GM19328 (cell line): ENCODE data around the gene IQGAP1.
"Not testable (repeated sequence)": the region's sequence is repeated elsewhere in the genome, so short reads cannot be mapped to it uniquely, and the experiment has no call there.

Source experiments
- ATAC-seq: cut with Tn5 transposase; IDR thresholded peaks from one replicate; pipeline ENCODE4 v1.9.1; 2021; ENCODE audit warnings: mild to moderate bottlenecking, moderate library complexity; ENCODE audit not compliant: unreplicated experiment

IQGAP1 gene

DNA sequence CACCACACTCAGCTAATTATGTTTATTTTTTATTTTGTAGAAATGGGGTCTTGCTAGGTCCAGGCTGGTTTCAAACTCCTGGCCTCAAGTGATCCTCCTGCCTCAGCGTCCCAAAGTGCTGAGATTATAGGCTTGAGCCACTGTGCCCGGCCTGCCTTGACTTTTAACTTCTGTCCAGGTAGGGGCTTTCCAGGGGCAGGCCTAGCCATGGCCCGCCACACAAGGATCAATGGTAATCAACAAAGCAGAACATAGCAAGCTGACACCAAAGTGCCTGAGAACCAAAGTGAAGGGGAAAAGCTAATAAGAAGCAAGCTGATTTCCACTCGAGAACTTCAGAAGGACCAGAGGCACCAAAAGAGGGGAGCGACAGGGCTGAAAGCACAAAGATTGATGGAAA, 132.3 kb downstream of the IQGAP1 start:
- no peak for ATAC-seq

DNA sequence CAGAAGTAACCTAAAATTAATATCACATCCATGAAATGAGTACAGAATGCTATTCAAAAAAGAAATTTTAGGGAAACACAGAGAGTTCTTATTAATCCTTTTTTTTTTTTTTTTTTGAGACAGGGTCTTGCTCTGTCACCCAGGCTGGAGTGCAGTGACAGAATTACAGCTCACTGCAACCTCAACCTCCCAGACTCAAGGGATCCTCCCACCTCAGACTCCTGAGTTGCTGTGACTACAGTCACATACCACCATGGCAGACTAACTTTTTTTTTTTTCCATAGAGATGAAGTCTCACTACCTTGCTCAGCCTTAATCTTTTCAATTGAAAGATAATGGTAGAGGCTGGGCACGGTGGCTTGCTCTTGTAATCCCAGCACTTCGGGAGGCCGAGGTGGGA, 135.3 kb downstream of the IQGAP1 start:
- no peak for ATAC-seq

DNA sequence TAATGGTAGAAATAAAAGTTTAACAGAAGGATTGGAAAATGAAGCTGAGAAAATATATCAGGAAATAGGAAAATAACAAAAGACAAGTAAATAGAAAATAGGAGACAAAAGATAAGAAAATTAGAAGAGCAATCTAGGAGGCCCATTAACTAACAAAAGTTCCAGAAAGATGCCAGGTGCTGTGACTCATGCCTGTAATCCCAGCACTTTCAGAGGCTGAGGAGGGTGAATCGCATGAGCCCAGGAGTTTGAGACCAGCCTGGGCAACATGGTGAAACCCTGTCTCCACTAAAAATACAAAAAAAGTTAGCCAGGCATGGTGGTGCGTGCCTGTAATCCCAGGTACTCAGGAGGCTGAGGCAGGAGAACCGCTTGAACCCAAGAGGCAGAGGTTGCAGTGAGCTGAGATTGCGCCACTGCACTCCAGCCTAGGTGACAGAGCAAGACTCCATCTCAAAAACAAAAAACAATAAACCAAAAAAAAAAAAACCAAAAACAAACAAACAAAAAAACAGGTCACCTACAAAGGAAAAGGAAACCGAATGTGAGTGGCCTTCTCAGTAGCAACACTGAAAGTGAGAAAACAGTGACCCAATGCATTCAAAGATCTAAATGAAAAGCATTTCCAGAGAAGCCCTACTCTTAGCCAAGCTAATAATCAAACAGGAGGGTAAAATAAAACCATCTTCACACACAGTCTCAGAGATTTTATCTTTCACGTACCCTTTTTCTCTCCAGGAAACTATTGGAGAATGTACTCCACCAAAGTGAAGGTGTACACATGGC, 136.2 kb downstream of the IQGAP1 start:
- ATAC-seq: not testable (repeated sequence)

DNA sequence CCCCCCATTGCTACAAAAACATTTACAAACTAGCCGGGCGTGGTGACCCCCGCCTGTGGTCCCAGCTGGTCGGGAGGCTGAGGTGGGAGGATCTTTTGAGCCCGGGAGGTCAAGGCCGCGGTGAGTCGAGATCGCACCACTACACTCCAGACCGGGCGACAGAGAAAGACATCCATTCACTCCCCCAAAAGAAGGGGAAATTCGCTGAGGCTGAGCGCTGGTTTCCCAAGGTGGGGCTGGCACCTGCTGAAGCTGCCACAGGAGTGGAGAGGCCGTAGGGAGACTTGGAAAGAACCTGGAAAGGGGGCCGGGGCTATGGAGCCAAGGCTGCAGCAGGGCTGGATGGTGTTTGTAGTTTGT, 140.9 kb downstream of the IQGAP1 start:
- ATAC-seq: no peak

DNA sequence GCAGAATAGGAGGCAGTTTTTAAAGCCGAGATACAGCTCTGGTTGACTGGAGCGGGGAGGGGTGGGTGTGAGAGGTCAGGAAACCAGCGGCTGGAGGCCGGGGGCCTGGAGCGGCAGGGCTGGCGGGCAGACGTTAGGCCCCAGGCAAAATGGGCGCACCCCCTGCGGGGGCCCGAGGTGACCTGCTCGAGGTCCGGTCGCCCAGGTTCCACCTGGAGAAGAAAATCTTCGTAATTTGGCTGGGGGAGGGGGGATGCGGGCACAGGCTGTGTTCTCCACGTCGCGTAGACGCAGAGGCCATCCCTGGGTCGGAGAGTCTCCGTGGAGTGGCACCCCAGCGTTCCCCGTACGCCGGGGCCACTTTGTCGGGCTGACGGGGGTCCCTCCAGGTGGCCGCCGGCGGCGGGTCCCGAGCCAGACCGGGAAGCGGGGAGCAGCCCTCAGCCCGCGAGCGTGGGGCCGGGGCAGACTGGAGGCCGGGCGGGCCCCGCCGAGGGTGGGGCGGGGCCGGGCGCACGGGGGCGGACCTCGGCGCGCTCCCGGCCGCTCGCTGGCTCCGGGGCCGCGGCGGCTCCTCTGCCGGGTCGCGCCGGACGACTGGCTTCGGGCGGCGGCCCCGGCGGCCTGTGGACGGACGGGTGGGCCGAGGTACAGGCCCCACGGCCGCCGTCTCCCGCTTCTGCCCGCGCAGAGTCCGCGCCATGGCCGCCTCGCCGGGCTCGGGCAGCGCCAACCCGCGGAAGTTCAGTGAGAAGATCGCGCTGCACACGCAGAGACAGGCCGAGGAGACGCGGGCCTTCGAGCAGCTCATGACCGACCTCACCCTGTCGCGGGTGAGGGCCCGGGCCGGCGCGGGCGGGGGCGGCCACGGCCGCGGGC, 141.6 kb downstream of the IQGAP1 start, which contains the start of gene CRTC3:
CRTC3 (plus strand) TSS at position 553 of the 879 bp plus-strand sequence; CDS start at position 702, 149 bp downstream.
- ATAC-seq: peak; percentile 73

DNA sequence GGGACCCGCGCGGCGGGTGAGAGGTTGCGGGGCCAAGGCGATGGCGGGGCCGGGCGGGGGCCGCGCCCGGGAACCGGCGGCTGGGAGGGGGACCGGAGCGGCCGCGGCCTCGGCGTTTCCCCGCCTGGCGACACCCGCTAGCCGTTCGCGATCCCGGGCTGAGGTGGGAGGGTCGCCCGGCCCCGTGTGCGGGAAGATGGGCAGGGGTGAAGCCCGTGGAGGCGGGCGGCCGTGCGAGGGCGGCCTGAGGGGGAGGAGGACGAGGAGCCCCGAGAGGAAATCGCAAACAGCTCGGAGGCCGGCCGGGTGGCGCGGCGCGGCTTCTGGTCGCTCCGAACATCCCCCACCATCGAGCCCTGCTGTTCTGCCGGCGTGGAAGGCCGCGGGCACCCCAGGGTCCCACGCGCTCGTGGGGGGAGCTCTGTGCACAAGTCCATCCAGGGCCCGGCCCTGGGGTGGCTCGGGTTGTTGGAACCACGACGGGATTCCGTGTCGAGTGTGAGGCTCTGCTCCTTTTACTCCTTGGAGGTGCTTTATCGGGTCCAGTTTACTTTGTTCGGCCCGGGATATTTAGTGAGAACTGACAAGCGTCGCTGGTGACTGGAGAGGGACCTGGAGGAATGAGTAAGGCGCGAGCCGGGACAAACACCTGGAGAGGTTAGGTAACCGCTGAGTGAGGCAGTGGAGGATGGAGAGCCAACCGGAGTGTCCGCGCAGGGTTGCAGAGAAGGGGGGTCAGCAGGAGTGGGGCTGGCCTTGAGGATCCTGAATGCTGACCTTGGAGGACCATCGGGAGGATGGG, 142.4 kb downstream of the IQGAP1 start:
- peak; percentile 28 for ATAC-seq

DNA sequence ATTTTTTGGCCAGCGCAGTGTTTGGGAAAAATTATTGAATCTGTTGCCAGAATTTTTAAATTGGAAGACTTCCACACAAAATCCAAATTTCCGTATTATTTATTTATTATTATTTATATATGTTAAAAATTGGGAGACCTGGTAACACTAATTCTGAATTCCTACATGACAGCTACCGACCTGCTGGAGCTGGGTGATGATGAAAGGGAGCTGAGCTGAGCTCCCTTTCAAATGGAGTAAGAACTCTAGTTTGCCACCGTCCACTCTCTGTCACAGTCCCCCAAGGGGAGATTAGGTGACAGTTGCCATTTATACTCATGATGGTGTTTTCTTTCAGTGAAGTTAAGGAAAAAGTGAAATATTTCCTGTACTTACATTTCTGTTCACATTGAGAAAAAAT, 143.1 kb downstream of the IQGAP1 start:
- no peak for ATAC-seq

DNA sequence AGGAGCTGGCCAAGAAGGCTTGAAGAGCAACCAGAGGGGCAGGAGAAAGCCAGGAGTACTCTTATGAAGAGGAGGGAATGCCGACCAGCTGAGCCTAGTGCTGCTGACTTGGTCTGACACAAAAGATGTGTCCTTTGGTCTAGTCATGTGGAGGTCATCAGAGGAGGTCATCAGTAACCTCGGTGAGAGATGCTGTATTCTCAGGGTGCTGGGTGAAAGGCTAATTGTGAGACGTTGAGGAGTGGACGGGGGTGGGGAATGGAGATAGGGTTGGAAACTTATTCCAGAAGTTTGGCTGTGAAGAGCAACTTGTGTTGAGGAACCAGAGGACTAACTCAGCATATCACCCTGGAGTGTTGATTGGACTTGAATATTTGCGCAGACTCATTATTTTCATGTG, 147.2 kb downstream of the IQGAP1 start:
- no peak for ATAC-seq

DNA sequence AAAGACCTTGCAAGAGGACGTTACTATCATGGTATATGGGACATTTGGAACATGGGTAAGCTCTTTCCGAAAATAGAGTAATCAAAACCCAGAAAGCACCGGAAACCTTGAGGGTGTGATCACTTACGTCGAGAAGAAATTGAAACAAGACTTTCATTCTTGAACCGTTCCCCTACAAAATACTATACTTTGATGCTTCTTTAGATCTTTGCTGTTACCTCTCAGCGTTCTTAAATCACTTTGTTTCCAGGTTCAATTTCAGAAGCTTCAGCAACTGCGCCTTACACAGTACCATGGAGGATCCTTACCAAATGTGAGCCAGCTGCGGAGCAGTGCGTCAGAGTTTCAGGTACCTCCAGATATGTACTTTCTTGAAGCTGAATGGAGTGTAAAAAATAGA, 151.7 kb downstream of the IQGAP1 start:
- ATAC-seq: no peak

DNA sequence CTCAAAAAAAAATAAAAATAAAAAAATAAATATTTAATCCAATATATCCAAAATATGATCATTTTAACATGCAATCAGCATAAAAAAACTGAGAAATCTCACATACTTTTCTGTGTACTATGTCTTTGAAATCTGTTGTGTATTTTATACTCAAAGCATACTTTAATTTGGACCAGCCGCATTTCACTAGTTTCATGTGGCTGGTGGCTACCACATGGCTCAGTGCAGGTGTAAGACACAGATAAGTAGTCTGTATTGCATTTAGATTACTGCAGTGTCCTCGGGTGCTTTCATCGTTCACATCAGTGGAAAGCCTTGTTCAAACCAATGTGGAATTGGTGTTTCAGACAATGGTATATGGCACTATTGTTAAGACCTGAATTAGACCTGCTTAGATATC, 152.7 kb downstream of the IQGAP1 start:
- no peak for ATAC-seq

DNA sequence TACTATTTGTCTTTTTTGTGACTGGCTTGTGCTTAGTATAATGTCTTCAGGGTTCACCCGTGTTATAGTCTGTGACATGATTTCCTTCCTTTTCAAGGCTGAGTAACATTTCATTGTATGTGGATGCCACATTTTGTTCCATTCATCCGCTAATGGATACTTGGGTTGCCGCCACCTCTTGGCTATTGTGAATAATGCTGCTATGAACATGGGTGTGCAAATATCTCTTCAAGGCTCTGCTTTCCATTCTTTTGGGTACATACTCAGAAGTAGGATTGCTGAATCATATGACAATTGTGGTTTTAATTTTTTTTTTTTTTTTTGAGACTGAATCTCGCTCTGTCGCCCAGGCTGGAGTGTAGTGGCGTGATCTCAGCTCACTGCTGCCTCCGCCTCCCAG, 157.1 kb downstream of the IQGAP1 start:
- ATAC-seq: no peak

DNA sequence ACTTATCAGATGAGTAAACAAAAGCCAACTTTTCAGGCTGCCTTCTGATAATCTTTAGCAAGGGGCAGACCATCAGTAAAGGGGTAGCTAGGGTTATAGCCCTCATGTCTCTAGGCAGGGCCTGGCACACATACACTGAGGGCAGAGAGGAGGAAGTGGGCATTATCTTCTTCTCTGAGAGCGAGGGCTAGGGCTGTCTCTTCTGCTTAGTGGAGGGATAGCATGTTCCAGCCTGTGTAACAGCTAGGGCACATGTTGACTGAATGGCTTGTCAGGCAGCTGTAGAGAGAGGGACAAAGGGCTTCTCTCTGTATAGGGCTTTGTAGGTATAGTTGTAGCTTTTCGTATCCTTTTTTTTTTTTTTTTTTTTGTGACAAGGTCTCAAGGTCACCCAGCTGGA, 159.5 kb downstream of the IQGAP1 start:
- ATAC-seq: no peak

DNA sequence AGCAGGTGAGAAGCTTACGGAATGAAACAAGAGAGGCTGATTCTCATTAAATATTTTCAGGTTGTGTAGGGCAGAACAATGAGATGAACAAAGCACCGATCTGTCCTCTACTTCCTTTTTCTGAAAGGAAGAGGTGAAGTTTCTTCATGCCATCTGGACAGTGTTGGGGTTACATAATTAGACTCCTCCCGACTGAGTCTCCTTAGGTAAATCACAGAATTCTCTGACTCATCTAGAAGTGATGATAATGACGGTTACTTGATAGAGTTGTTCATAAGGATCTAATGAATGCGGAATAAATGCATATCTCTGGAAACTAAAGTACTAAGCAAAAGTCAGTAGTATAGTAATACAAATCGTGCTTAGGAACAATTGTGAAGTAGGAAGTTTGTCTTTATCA, 162.9 kb downstream of the IQGAP1 start:
- ATAC-seq: peak; percentile 58
